H9 (cell line): ENCODE measurements around the gene EIF3K. TPM values are rescaled to one million over a fixed set of nuclear protein-coding genes. Genes with fewer than 3 reads are reported as not detected.

ENCODE experiments used
- DNase-seq: peaks from one replicate; pipeline ENCODE4 v3.0.0-alpha.2; 2017
- H2AFZ ChIP-seq: one replicate; pipeline ENCODE4 v1.6.1; 2013; ENCODE audit warnings: mild to moderate bottlenecking, low read length, control low read depth, moderate library complexity
- H2AK5ac ChIP-seq: 2 replicates; pipeline ENCODE4 v1.6.1; 2013; ENCODE audit warnings: low read length, control low read depth, mixed read lengths; ENCODE audit not compliant: insufficient read length
- H2BK120ac ChIP-seq: one replicate; pipeline ENCODE4 v1.6.1; 2013; ENCODE audit warnings: low read depth, mild to moderate bottlenecking, low read length, control low read depth, inconsistent platforms; ENCODE audit not compliant: poor library complexity, severe bottlenecking
- H2BK12ac ChIP-seq: 2 replicates; pipeline ENCODE4 v1.6.1; 2013; ENCODE audit warnings: low read length, control low read depth, mixed read lengths, low read depth; ENCODE audit not compliant: insufficient read length
- H2BK15ac ChIP-seq: 2 replicates; pipeline ENCODE4 v1.6.1; 2013; ENCODE audit warnings: low read depth, low read length, control low read depth
- H2BK20ac ChIP-seq: one replicate; pipeline ENCODE4 v1.6.1; 2013; ENCODE audit warnings: low read depth, mild to moderate bottlenecking, low read length, control low read depth, inconsistent platforms; ENCODE audit not compliant: poor library complexity, severe bottlenecking
- H2BK5ac ChIP-seq: 2 replicates; pipeline ENCODE4 v1.6.1; 2013; ENCODE audit warnings: low read length, control low read depth, mixed read lengths; ENCODE audit not compliant: insufficient read length
- H3K14ac ChIP-seq: 2 replicates; pipeline ENCODE4 v1.6.1; 2013; ENCODE audit warnings: low read length, control low read depth; ENCODE audit not compliant: insufficient read depth
- H3K18ac ChIP-seq: 2 replicates; pipeline ENCODE4 v1.6.1; 2013; ENCODE audit warnings: low read depth, mild to moderate bottlenecking, mixed read lengths, low read length, control low read depth; ENCODE audit not compliant: insufficient read length
- H3K23ac ChIP-seq: 2 replicates; pipeline ENCODE4 v1.6.1; 2013; ENCODE audit warnings: low read length, control low read depth, mixed read lengths, low read depth; ENCODE audit not compliant: insufficient read length
- H3K23me2 ChIP-seq: 2 replicates; pipeline ENCODE4 v1.6.1; 2013; ENCODE audit warnings: low read depth, mild to moderate bottlenecking, mixed read lengths, low read length, control low read depth; ENCODE audit not compliant: insufficient read length, poor library complexity, severe bottlenecking
- H3K27ac ChIP-seq: 2 replicates; pipeline ENCODE4 v1.5.1; 2013; ENCODE audit warnings: low read length, control low read depth, mixed read lengths, low read depth; ENCODE audit not compliant: insufficient read length
- H3K27me3 ChIP-seq: 2 replicates; pipeline ENCODE4 v1.6.1; 2013; ENCODE audit warnings: low read length, control low read depth, inconsistent platforms; ENCODE audit not compliant: insufficient read depth
- H3K4ac ChIP-seq: 2 replicates; pipeline ENCODE4 v1.6.1; 2013; ENCODE audit warnings: low read depth, mild to moderate bottlenecking, control low read depth, inconsistent platforms, low read length, moderate library complexity
- H3K4me1 ChIP-seq: 2 replicates; pipeline ENCODE4 v1.6.1; 2013; ENCODE audit warnings: low read length, control low read depth, inconsistent platforms; ENCODE audit not compliant: insufficient read depth
- H3K4me2 ChIP-seq: 2 replicates; pipeline ENCODE4 v1.6.1; 2013; ENCODE audit warnings: low read length, control low read depth, mixed read lengths; ENCODE audit not compliant: insufficient read length, insufficient read depth
- H3K56ac ChIP-seq: 2 replicates; pipeline ENCODE4 v1.6.1; 2013; ENCODE audit warnings: low read depth, mild to moderate bottlenecking, mixed read lengths, low read length, control low read depth; ENCODE audit not compliant: insufficient read length
- H3K79me1 ChIP-seq: 2 replicates; pipeline ENCODE4 v1.6.1; 2013; ENCODE audit warnings: low read depth, mild to moderate bottlenecking, moderate library complexity, low read length, control low read depth, inconsistent platforms; ENCODE audit not compliant: insufficient read depth, poor library complexity, severe bottlenecking
- H3K79me2 ChIP-seq: 2 replicates; pipeline ENCODE4 v1.6.1; 2013; ENCODE audit warnings: low read length, control low read depth, inconsistent platforms; ENCODE audit not compliant: insufficient read depth
- H3K9ac ChIP-seq: 2 replicates; pipeline ENCODE4 v1.6.1; 2013; ENCODE audit warnings: low read length, control low read depth, mixed read lengths; ENCODE audit not compliant: insufficient read length; ENCODE audit errors: extremely low read depth
- H3K9me3 ChIP-seq: one replicate; pipeline ENCODE4 v1.6.1; 2013; ENCODE audit warnings: low read depth, low read length, inconsistent platforms; ENCODE audit not compliant: control insufficient read depth
- H3T11ph ChIP-seq: one replicate; pipeline ENCODE4 v1.6.1; 2013; ENCODE audit warnings: mild to moderate bottlenecking, low read length, control low read depth, inconsistent platforms
- H4K20me1 ChIP-seq: one replicate; pipeline ENCODE4 v1.6.1; 2013; ENCODE audit not compliant: control insufficient read depth, insufficient read length, insufficient read depth
- H4K5ac ChIP-seq: 2 replicates; pipeline ENCODE4 v1.6.1; 2013; ENCODE audit warnings: low read depth, mild to moderate bottlenecking, mixed read lengths, low read length, control low read depth; ENCODE audit not compliant: insufficient read length
- H4K8ac ChIP-seq: replicated peaks from 2 replicates; pipeline ENCODE4 v1.6.1; 2013; ENCODE audit warnings: low read length, control low read depth, mixed read lengths, low read depth; ENCODE audit not compliant: insufficient read length
- H4K91ac ChIP-seq: 2 replicates; pipeline ENCODE4 v1.6.1; 2013; ENCODE audit warnings: low read depth, mild to moderate bottlenecking, moderate library complexity, mixed read lengths, low read length, control low read depth; ENCODE audit not compliant: insufficient read length
- H3K27ac Mint-ChIP-seq, 3 experiments: 2 replicates in 2 of 3; 3 replicates in 1 of 3; pipeline ENCODE4 v1.8.0; 2020 to 2021; ENCODE audit warnings: mixed read lengths in 3 of 3, mild to moderate bottlenecking in 1 of 3, moderate library complexity in 1 of 3
- H3K27me3 Mint-ChIP-seq: 2 replicates; pipeline ENCODE4 v1.8.0; 2021; ENCODE audit warnings: low read depth, mild to moderate bottlenecking, moderate library complexity, mixed read lengths
- H3K36me3 Mint-ChIP-seq, 3 experiments: 2 replicates in 2 of 3; 3 replicates in 1 of 3; pipeline ENCODE4 v1.8.0; 2020 to 2021; ENCODE audit warnings: low read depth in 3 of 3, mixed read lengths in 3 of 3; ENCODE audit not compliant: insufficient read depth in 1 of 3
- H3K4me1 Mint-ChIP-seq, 2 experiments: 2 replicates each; pipeline ENCODE4 v1.8.0; 2020; ENCODE audit warnings: mixed read lengths in 2 of 2
- H3K4me3 Mint-ChIP-seq, 2 experiments: 2 replicates in 1 of 2; 3 replicates in 1 of 2; pipeline ENCODE4 v1.8.0; 2020 to 2021; ENCODE audit warnings: mild to moderate bottlenecking in 2 of 2, mixed read lengths in 2 of 2, moderate library complexity in 1 of 2
- H3K9me3 Mint-ChIP-seq, 2 experiments: 2 replicates in 1 of 2; 3 replicates in 1 of 2; pipeline ENCODE4 v1.8.0; 2020; ENCODE audit warnings: mild to moderate bottlenecking in 2 of 2, mixed read lengths in 2 of 2, moderate library complexity in 1 of 2
- CTCF ChIP-seq: fragments of 200-600 bp; sonication (generic); conservative IDR thresholded peaks from 3 replicates; pipeline ENCODE4 v1.8.0; 2021; ENCODE audit warnings: antibody characterized with exemption, mild to moderate bottlenecking
- WGBS: extraction: QIAGEN DNeasy Blood & Tissue Kit; methylation state at CpG from one replicate; pipeline ENCODE4 v1.1.7; 2013; ENCODE audit warnings: missing lambda C conversion rate, low lambda C conversion rate, mixed read lengths; ENCODE audit not compliant: insufficient read length; ENCODE audit errors: extremely low coverage; 5-methylcytosine and 5-hydroxymethylcytosine counted together
- total RNA-seq: library from RNA; stranded (reverse); gene quantifications from 2 replicates; pipeline ENCODE4 v1.2.1, GENCODE V29; 2021

The EIF3K gene
- total RNA-seq, 1 experiment from 2014 or later: 345 TPM

- Histone ChIP-seq H2AFZ (no peak overlapping the region), H3K4me2 (no peak overlapping the region), H3K23ac (no peak overlapping the region), H2BK15ac (no peak overlapping the region), H4K91ac (no peak overlapping the region), H2BK5ac (no peak overlapping the region), H4K5ac (no peak overlapping the region), H2AK5ac (no peak overlapping the region), H3K23me2 (no peaks in the 10 kb centered on the region), H4K20me1 (no peaks in the 10 kb centered on the region), H2BK12ac (no peak overlapping the region), H3K18ac (no peak overlapping the region), H3K9ac (no peak overlapping the region), H3K4ac (no peak overlapping the region), H3T11ph (no peak overlapping the region), H3K9me3 (no peaks in the 10 kb centered on the region), H3K79me2 (no peaks in the 10 kb centered on the region), H2BK20ac (no peak overlapping the region), H3K56ac (no peak overlapping the region), H3K27me3 (no peaks in the 10 kb centered on the region), H3K14ac (no peak overlapping the region), H2BK120ac (no peak overlapping the region), H4K8ac (no peak overlapping the region), H3K79me1 (no peaks in the 10 kb centered on the region), H3K27ac (no peak overlapping the region), H3K4me1 (no peaks in the 10 kb centered on the region)
- Mint-ChIP-seq H3K27me3 (no peaks in the 10 kb centered on the region), H3K27ac (no peak overlapping the region; a peak in 1 of 7 replicates), H3K9me3 (no peaks in the 10 kb centered on the region), H3K4me3 (no peak overlapping the region), H3K4me1 (no peaks in the 10 kb centered on the region), H3K36me3 (peaks cover 5 to 28% (median 25%) of the 10 kb centered on the region in 3 experiments)
- TF ChIP-seq CTCF: no peak
- no CpG with 5 or more reads among the region's 2 CpGs for WGBS
- DNase-seq: no peak
Observed at GRCh38 chr19:38587562-38587961, 31.4 kb upstream of the EIF3K start.
